GM21526 (cell line): ENCODE data around the gene PSMB10.
"Not testable (repeated sequence)": the region's sequence is repeated elsewhere in the genome, so short reads cannot be mapped to it uniquely, and the experiment has no call there.

Source experiments
- ATAC-seq: cut with Tn5 transposase; IDR thresholded peaks from one replicate; pipeline ENCODE4 v1.9.1; 2021; ENCODE audit warnings: moderate library complexity; ENCODE audit not compliant: unreplicated experiment, low FRiP score

Gene PSMB10

DNA sequence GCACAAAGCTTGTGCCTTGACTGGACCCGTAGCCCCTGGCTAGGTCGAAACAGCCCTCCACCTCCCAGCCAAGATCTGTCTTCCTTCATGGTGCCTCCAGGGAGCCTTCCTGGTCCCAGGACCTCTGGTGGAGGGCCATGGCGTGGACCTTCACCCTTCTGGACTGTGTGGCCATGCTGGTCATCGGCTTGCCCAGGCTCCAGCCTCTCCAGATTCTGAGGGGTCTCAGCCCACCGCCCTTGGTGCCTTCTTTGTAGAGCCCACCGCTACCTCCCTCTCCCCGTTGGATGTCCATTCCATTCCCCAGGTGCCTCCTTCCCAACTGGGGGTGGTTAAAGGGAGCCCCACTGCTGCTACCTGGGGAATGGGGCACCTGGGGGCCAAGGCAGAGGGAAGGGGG, 8.5 kb downstream of the PSMB10 start:
- ATAC-seq: no peak

GRCh38 chr16:67927131-67927941, 9.3 kb downstream of the PSMB10 start:
- no peak for ATAC-seq

DNA sequence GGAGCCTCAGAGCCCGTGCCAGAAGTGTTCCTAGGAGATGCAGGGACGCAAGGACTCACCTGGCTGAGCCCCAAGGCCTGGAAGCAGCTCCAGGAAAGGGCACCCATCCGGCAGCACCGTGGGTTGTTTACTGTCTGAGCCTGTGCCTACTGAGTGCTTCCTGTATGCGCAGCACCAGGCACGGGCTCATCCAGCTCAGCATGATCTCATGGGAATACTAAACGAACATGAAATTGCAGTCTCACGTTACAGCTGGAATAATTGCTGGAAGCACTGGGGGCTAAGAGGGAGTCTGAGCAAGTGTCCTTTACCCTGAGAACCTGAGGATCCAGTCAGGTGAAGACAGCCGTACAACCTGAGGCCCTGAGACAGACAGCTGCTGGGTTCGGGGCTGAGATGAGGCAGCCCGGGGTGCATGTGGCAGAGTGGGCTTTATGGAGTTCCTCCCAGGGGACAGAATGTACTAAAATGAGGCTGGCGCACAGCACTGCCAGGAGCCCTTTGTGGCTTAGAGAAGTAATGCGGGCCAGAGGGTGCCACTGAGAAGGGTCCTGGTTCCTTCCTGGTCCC, 10.4 kb downstream of the PSMB10 start:
- no peak for ATAC-seq

- ATAC-seq: no peak
Measured at GRCh38 chr16:67924140-67924906, 12.3 kb downstream of the PSMB10 start.

DNA sequence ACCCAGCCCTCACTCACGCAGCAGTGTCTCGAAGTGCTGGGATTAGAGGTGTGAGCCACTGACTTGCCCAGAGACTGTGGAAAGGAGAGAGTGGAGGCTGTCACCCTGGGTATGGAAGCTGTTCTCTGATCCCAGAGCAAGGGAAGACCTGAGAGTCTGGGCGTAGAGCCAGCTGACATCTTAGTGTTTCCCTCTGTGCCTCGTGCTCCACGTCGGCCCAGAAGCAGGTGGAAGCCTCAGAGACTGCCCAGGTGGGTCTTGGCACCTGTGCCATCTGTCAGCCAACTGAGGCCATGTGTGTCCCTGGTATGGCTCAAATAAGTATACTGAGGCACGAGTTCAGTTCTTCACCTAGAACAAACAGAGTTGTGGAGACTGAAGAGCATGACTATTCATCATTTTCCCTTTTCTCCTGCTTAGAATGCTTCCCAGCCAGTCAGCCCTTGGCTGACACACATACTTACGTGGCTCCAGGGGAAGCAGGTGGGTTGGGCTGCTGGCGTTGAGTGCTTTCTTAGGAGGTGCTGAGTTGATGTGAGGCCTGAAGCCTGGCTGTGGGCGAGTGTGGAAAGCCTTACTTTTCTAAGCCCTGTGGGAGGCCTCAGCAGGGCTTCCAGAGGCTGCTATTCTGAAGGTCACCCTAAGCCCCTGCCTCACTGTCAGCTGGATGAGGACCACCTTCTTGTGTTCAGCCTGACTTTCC, 13.1 kb downstream of the PSMB10 start:
- ATAC-seq: no peak

- no peak for ATAC-seq
Measured at GRCh38 chr16:67922740-67923139, 13.9 kb downstream of the PSMB10 start.

GRCh38 chr16:67922221-67922620, 14.4 kb downstream of the PSMB10 start:
- no peak for ATAC-seq

- no peak for ATAC-seq
Measured at GRCh38 chr16:67919622-67920221, 16.9 kb downstream of the PSMB10 start.

- no peak for ATAC-seq
Measured at GRCh38 chr16:67917852-67918236, 18.8 kb downstream of the PSMB10 start.

DNA sequence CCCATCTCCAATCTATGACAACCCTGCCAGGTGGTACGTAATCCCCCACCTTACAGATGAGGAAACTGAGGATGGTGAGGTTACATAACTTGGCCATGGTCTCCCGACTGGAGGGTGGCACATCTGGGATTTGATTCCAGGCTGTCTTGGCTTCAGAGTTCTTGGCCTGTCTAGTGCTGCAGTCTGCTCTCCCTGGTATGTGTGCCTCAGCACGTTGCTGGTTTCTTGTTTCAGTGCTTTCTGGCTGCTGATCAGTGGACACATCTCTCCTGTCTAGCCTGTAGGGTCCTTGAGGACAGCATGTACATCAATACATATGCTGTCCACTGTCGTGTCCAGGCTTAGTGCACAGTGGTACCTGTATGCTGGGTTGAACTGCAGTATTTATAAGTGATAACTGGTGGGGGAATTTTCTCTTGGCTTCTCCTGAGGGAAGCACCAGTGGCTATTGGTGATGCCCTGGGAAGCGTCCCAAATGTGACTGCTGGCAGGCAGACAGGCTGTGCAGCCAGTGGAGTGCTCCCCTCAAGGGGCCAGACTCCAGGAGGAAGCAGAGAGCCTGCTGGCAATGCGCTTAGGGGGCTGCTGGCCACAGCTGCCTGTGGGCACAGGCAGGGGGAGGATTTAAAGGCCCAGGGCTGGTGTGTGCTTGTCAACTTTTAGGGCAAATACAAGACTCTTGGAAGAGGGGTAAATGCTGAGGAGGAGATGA, 19.4 kb downstream of the PSMB10 start:
- no peak for ATAC-seq

DNA sequence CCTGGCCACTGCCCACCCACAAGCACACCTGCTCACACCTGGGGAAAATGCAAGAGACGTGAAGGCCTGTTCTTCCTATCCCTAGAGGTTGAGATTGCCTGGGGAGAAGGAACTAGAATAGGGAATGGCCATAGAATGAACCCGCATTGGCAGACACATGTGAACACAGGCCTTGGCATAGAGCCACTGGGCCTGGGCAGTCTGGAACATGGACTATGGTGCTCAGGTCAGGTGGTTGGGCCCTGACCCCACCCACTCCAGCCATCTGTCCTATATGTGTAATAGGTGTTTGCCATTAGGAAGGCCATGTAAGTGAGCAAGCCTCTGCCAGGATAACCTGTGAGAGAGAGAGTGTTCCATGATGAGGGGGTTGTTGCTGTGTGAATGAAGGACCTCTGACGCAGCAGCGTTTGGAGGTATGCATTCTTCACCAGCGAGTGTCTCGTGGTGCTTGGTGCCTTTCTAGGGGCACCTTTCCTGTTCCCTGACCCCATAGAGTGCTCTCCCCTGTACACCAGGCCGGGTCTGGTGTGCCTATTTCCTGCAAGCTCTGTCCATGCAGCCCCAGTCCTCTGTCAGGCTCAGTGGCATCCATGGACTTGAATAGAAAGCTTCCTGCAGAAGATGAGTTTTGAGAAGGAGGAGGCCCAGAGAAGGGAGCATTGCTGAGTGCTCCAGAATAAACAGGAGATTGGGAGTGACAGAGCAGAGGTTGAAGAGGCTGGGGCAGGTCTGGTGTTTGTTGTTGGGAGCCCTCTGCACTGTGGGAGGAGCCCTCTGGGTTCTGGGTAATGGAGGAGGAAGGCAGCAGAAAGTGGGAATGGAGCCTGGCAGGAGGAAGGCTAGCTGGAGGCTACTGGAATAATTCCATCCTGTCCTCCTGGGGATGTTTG, 20.6 kb downstream of the PSMB10 start:
- no peak for ATAC-seq

- ATAC-seq: not testable (repeated sequence)
Measured at GRCh38 chr16:67915496-67915769, 21.2 kb downstream of the PSMB10 start.

GRCh38 chr16:67914758-67915495, 21.7 kb downstream of the PSMB10 start:
- ATAC-seq: no peak

DNA sequence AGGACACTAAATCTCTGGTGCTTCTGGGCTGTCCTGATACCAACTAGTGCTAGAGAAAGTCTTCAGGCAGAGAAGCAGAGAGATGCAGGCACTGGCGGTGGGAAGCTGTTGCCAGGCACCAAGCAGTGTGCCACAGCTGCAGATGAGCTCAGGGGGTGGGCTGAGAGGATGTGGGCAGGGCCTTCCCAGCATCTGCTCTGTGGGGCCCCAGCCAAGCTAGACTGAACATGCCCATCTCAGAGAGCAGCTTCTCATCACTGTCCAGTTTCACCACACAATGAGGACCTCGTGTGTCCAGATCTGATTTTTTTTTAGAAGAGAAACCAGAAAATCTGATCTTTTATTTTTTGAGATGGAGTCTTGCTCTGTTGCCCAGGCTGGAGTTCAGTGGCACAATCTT, 26.5 kb downstream of the PSMB10 start:
- no peak for ATAC-seq

GRCh38 chr16:67909056-67909742, 27.5 kb downstream of the PSMB10 start:
- ATAC-seq: no peak

DNA sequence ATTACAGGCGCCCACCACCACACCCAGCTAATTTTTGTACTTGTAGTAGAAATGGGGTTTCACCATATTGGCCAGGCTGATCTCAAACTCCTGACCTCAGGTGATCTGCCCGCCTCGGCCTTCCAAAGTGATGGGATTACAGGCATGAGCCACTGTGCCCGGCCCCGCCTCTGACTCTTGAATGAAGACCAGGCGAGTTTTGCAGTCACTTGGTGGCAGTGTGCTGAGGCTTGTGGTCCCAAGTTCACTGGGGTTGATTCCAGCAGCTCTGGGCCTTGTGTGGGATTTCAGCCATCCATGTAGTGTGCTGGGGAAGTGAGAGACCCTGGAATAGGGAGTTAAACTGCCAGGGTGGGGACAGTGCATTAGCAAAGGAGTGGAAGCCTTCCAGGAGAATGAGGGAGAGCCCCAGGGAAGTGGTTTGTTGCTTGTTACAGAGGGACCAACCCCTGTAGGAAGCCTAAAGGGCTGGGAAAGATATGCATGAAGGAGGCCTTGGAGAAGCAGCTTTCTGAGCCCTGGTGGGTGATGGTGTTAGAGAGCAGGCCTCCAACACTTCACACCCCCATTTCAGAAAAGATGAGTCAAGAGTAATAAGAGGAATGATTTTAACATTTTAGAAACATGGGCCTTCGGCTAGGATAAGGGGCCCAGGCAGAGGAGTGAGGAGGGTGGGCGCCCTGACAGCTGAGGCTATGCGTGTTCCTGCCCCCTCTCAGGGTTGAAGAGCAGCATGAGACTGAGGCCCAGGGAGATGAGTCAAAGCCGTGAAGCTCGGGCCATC, 29.1 kb downstream of the PSMB10 start:
- ATAC-seq: no peak

- no peak for ATAC-seq
Measured at GRCh38 chr16:67902831-67903230, 33.8 kb downstream of the PSMB10 start.
